ENCODE data around the gene PGGHG. TPM values are rescaled to one million over a fixed set of nuclear protein-coding genes. Genes with fewer than 3 reads are reported as not detected.

The PGGHG gene
- total and polyA plus RNA-seq, 12 donors: 0.55 to 77.2 (median 7.1) TPM

GRCh38 chr11:325796-326591 is 37.1 kb downstream of the PGGHG start:
- intact Hi-C loops (cut with DNase I): no loop called here
- peak overlapping the region in 4 of 5 donors; percentile 44 to 95 (median 87) for H3K27ac ChIP-seq
- no peak for DNase-seq
- 77 to 84% (median 81%) methylated on average over 27 to 30 of the region's 30 CpGs for WGBS, 4 donors
- H3K9me3 ChIP-seq (replicated peaks in 1 of 3): no peaks in the 10 kb centered on the region
- H3K4me1 ChIP-seq (replicated peaks in 1 of 2): peaks cover 15 to 26% of the 10 kb centered on the region in 2 donors
- TF ChIP-seq POLR2A (IDR thresholded peaks at IDR 0.05) (no peak), CTCF (IDR thresholded peaks at IDR 0.05) (no peak)
- H3K36me3 ChIP-seq (replicated peaks in 1 of 2): no peaks in the 10 kb centered on the region
- H3K4me3 ChIP-seq: no peak overlapping the region
- H3K27me3 ChIP-seq: no peaks in the 10 kb centered on the region

- TF ChIP-seq POLR2A (IDR thresholded peaks at IDR 0.05) (no peak), CTCF (IDR thresholded peaks at IDR 0.05) (no peak)
- DNase-seq: no peak
- 62 to 82% (median 74%) methylated on average over 2 to 6 of the region's 6 CpGs for WGBS, 4 donors
- H3K4me3 ChIP-seq: peak overlapping the region in 1 of 4 donors; percentile 41
- no peaks in the 10 kb centered on the region for H3K27me3 ChIP-seq
- H3K36me3 ChIP-seq (replicated peaks in 1 of 2): no peaks in the 10 kb centered on the region
- H3K4me1 ChIP-seq (replicated peaks in 1 of 2): peaks cover 14 to 26% of the 10 kb centered on the region in 2 donors
- intact Hi-C loops (cut with DNase I): no loop called here
- peak overlapping the region in 4 of 5 donors; percentile 44 to 95 (median 87) for H3K27ac ChIP-seq
- H3K9me3 ChIP-seq (replicated peaks in 1 of 3): no peaks in the 10 kb centered on the region
Measured at GRCh38 chr11:326592-326841, 37.6 kb downstream of the PGGHG start.

GRCh38 chr11:326842-327580 is 38.1 kb downstream of the PGGHG start:
- intact Hi-C loops (cut with DNase I): no loop called here
- no peaks in the 10 kb centered on the region for H3K36me3 ChIP-seq (replicated peaks in 1 of 2)
- H3K27ac ChIP-seq: peak overlapping the region; percentile 21 to 95 (median 84)
- peak overlapping the region in 1 of 4 donors; percentile 41 for H3K4me3 ChIP-seq
- peaks cover 14 to 26% of the 10 kb centered on the region in 2 donors for H3K4me1 ChIP-seq (replicated peaks in 1 of 2)
- H3K9me3 ChIP-seq (replicated peaks in 1 of 3): no peaks in the 10 kb centered on the region
- TF ChIP-seq CTCF (IDR thresholded peaks at IDR 0.05): no peak
- TF ChIP-seq POLR2A (IDR thresholded peaks at IDR 0.05): no peak
- no peaks in the 10 kb centered on the region for H3K27me3 ChIP-seq
- DNase-seq: peak; percentile 81 to 95 (median 89)
- WGBS, 4 donors: 6 to 13% (median 11%) methylated on average over 11 to 19 of the region's 19 CpGs

- 88 to 98% (median 94%) methylated on average over 3 of the region's 3 CpGs for WGBS, 4 donors
- Histone ChIP-seq H3K4me3 (peak overlapping the region in 1 of 4 donors; percentile 41), H3K36me3 (replicated peaks in 1 of 2) (no peaks in the 10 kb centered on the region), H3K27me3 (no peaks in the 10 kb centered on the region), H3K9me3 (replicated peaks in 1 of 3) (no peaks in the 10 kb centered on the region), H3K4me1 (replicated peaks in 1 of 2) (peaks cover 14 to 26% of the 10 kb centered on the region in 2 donors), H3K27ac (peak overlapping the region; percentile 21 to 95 (median 84))
- TF ChIP-seq CTCF (IDR thresholded peaks at IDR 0.05): no peak
- TF ChIP-seq POLR2A (IDR thresholded peaks at IDR 0.05): no peak
- DNase-seq: no peak
- intact Hi-C loops (cut with DNase I): no loop called here
Measured at GRCh38 chr11:327581-327923, 38.6 kb downstream of the PGGHG start.
